ENCODE data around the gene ASB4.

The ASB4 gene

GRCh38 chr7:95517458-95517857, 31.7 kb downstream of the ASB4 start:
- no peak overlapping the region for H3K4me3 ChIP-seq (replicated peaks; ENCODE audit: insufficient read depth, low read length)
- DNase-seq (ENCODE audit: low read depth in 1 of 2, low spot score in 1 of 2) = no peak

GRCh38 chr7:95517870-95518269, 32.1 kb downstream of the ASB4 start:
- DNase-seq (ENCODE audit: low read depth in 1 of 2, low spot score in 1 of 2) = no peak
- TF ChIP-seq GABPA (IDR thresholded peaks at IDR 0.05; ENCODE audit: low read depth) (no peak), SPI1 (IDR thresholded peaks at IDR 0.05; ENCODE audit: borderline replicate concordance, low read depth) (no peak), REST (IDR thresholded peaks at IDR 0.05; ENCODE audit: insufficient replicate concordance, low read depth) (no peak), POLR2AphosphoS5 (IDR thresholded peaks at IDR 0.05; ENCODE audit: low read depth) (no peak)
- TF ChIP-seq, protein P1, sequence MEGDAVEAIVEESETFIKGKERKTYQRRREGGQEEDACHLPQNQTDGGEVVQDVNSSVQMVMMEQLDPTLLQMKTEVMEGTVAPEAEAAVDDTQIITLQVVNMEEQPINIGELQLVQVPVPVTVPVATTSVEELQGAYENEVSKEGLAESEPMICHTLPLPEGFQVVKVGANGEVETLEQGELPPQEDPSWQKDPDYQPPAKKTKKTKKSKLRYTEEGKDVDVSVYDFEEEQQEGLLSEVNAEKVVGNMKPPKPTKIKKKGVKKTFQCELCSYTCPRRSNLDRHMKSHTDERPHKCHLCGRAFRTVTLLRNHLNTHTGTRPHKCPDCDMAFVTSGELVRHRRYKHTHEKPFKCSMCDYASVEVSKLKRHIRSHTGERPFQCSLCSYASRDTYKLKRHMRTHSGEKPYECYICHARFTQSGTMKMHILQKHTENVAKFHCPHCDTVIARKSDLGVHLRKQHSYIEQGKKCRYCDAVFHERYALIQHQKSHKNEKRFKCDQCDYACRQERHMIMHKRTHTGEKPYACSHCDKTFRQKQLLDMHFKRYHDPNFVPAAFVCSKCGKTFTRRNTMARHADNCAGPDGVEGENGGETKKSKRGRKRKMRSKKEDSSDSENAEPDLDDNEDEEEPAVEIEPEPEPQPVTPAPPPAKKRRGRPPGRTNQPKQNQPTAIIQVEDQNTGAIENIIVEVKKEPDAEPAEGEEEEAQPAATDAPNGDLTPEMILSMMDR (IDR thresholded peaks at IDR 0.05; ENCODE audit: insufficient read depth, low read length) = no peak
- Histone ChIP-seq H3K27ac (replicated peaks) (no peak overlapping the region), H3K27me3 (ENCODE audit: insufficient read depth, poor library complexity, severe bottlenecking) (no peaks in the 10 kb centered on the region), H3K4me3 (replicated peaks; ENCODE audit: insufficient read depth, low read length) (no peak overlapping the region)

More at GRCh38 chr7:95517458-95517857, 31.7 kb downstream of the ASB4 start:
- TF ChIP-seq GABPA (IDR thresholded peaks at IDR 0.05; ENCODE audit: low read depth) = no peak
- TF ChIP-seq SPI1 (IDR thresholded peaks at IDR 0.05; ENCODE audit: borderline replicate concordance, low read depth) = no peak
- TF ChIP-seq POLR2AphosphoS5 (IDR thresholded peaks at IDR 0.05; ENCODE audit: low read depth) = no peak
- no peak for TF ChIP-seq REST (IDR thresholded peaks at IDR 0.05; ENCODE audit: insufficient replicate concordance, low read depth)
- TF ChIP-seq, protein P1 (IDR thresholded peaks at IDR 0.05; ENCODE audit: insufficient read depth, low read length) = no peak
- no peaks in the 10 kb centered on the region for H3K27me3 ChIP-seq (ENCODE audit: insufficient read depth, poor library complexity, severe bottlenecking)
- H3K27ac ChIP-seq (replicated peaks) = no peak overlapping the region

GRCh38 chr7:95520136-95520535, 34.4 kb downstream of the ASB4 start:
- TF ChIP-seq GABPA (IDR thresholded peaks at IDR 0.05; ENCODE audit: low read depth) (no peak), POLR2AphosphoS5 (IDR thresholded peaks at IDR 0.05; ENCODE audit: low read depth) (no peak), SPI1 (IDR thresholded peaks at IDR 0.05; ENCODE audit: borderline replicate concordance, low read depth) (no peak), REST (IDR thresholded peaks at IDR 0.05; ENCODE audit: insufficient replicate concordance, low read depth) (no peak)
- TF ChIP-seq, protein P1 (IDR thresholded peaks at IDR 0.05; ENCODE audit: insufficient read depth, low read length) = no peak
- Histone ChIP-seq H3K4me3 (replicated peaks; ENCODE audit: insufficient read depth, low read length) (no peak overlapping the region), H3K27ac (replicated peaks) (no peak overlapping the region), H3K27me3 (ENCODE audit: insufficient read depth, poor library complexity, severe bottlenecking) (peaks cover 4% of the 10 kb centered on the region)
- no peak for DNase-seq (ENCODE audit: low read depth in 1 of 2, low spot score in 1 of 2)

Data from HL-60 (cell line).